Measurements from ENCODE around the gene COX19. TPM values are rescaled to one million over a fixed set of nuclear protein-coding genes. Genes with fewer than 3 reads are reported as not detected.

COX19 gene
- total and polyA plus RNA-seq, 2 donors (not counting 1 experiment from before 2014, with no cell fraction given): 4.3 to 11.7 TPM

- H3K27me3 ChIP-seq (ENCODE audit: control insufficient read depth, insufficient read depth, low read length): peaks cover 5% of the 10 kb centered on the region
- TF ChIP-seq CTCF (conservative IDR thresholded peaks at IDR 0.05 in 1 of 2, IDR thresholded peaks at IDR 0.05 in 1 of 2; ENCODE audit: low read depth in 1 of 2, low read length in 2 of 2): no peak
- TF ChIP-seq EZH2 (IDR thresholded peaks at IDR 0.05; ENCODE audit: low read length, missing control alignments): no peak
- DNase-seq (ENCODE audit: low read depth in 2 of 2): no peak
- H4K20me1 ChIP-seq (ENCODE audit: control insufficient read depth, extremely low read depth, insufficient read depth, low read length): no peaks in the 10 kb centered on the region
- no peaks in the 10 kb centered on the region for H3K36me3 ChIP-seq (ENCODE audit: control insufficient read depth, insufficient read depth, low read length)
- H3K4me3 ChIP-seq (replicated peaks in 1 of 4; ENCODE audit: control extremely low read depth in 1 of 4, insufficient read depth in 1 of 4, low read depth in 3 of 4, low read length in 4 of 4): no peak overlapping the region
- H2AFZ ChIP-seq (ENCODE audit: low read length): no peak overlapping the region
- H3K9me3 ChIP-seq (ENCODE audit: control insufficient read depth, insufficient read depth, low read depth, low read length): no peaks in the 10 kb centered on the region
- H3K4me2 ChIP-seq (ENCODE audit: extremely low read depth, insufficient read depth, low read length): no peak overlapping the region
- H3K79me2 ChIP-seq (ENCODE audit: control insufficient read depth, insufficient read depth, low read length): no peaks in the 10 kb centered on the region
- no peaks in the 10 kb centered on the region for H3K4me1 ChIP-seq (ENCODE audit: control insufficient read depth, extremely low read depth, insufficient read depth, low read length)
- H3K27ac ChIP-seq (ENCODE audit: insufficient read depth, low read length): no peak overlapping the region
- H3K9ac ChIP-seq (ENCODE audit: insufficient read depth, low read length): no peak overlapping the region
Measured at GRCh38 chr7:949021-949934, 26.1 kb downstream of the COX19 start.

- Histone ChIP-seq H3K4me3 (replicated peaks in 1 of 4; ENCODE audit: control extremely low read depth in 1 of 4, insufficient read depth in 1 of 4, low read depth in 3 of 4, low read length in 4 of 4) (no peak overlapping the region), H4K20me1 (ENCODE audit: control insufficient read depth, extremely low read depth, insufficient read depth, low read length) (no peaks in the 10 kb centered on the region), H3K27ac (ENCODE audit: insufficient read depth, low read length) (no peak overlapping the region), H2AFZ (ENCODE audit: low read length) (no peak overlapping the region), H3K79me2 (ENCODE audit: control insufficient read depth, insufficient read depth, low read length) (no peaks in the 10 kb centered on the region), H3K27me3 (ENCODE audit: control insufficient read depth, insufficient read depth, low read length) (no peaks in the 10 kb centered on the region), H3K36me3 (ENCODE audit: control insufficient read depth, insufficient read depth, low read length) (no peaks in the 10 kb centered on the region), H3K4me2 (ENCODE audit: extremely low read depth, insufficient read depth, low read length) (no peak overlapping the region), H3K4me1 (ENCODE audit: control insufficient read depth, extremely low read depth, insufficient read depth, low read length) (no peaks in the 10 kb centered on the region), H3K9ac (ENCODE audit: insufficient read depth, low read length) (no peak overlapping the region), H3K9me3 (ENCODE audit: control insufficient read depth, insufficient read depth, low read depth, low read length) (no peaks in the 10 kb centered on the region)
- DNase-seq (ENCODE audit: low read depth in 2 of 2): no peak
- no peak for TF ChIP-seq CTCF (conservative IDR thresholded peaks at IDR 0.05 in 1 of 2, IDR thresholded peaks at IDR 0.05 in 1 of 2; ENCODE audit: low read depth in 1 of 2, low read length in 2 of 2)
Measured at GRCh38 chr7:947391-948210, 27.7 kb downstream of the COX19 start.

DNA sequence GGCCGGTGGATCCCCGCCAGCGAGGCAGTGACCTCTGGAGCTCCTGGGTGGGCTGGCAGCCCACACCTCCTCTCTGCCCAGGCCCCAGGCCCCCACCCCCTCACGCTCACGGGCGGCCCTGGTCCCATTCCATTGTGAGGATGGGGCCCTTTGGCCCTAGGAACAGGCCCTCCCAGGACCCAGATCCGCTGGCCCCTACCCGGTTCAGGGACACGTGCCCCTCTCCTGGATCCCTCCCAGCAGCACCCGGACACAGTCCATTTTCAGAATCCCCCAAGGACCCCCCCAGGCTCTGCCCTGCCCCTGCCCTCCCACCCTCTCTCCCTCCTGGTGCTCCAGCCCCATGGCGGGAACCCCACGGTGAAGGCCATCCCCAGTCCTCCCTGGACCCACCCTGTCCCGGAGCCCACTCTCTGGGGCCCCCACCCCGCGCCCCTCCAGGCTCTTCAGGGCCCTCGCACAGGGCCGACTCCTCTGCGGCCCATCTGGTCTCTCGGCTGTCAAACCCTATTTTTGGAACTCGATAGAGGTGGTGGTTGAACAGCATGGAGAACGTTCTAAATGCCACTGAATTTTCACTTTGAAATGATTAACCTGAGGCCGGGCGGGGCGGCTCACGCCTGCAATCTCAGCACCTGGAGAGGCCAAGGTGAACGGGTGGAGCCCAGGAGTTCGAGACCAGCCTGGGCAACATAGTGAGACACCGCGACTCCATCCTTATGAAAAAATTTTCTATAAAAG is 28.9 kb downstream of the COX19 start:
- no peak overlapping the region for H2AFZ ChIP-seq (ENCODE audit: low read length)
- no peaks in the 10 kb centered on the region for H3K9me3 ChIP-seq (ENCODE audit: control insufficient read depth, insufficient read depth, low read depth, low read length)
- H3K27ac ChIP-seq (ENCODE audit: insufficient read depth, low read length): no peak overlapping the region
- no peaks in the 10 kb centered on the region for H3K36me3 ChIP-seq (ENCODE audit: control insufficient read depth, insufficient read depth, low read length)
- no peak overlapping the region for H3K9ac ChIP-seq (ENCODE audit: insufficient read depth, low read length)
- no peak overlapping the region for H3K4me2 ChIP-seq (ENCODE audit: extremely low read depth, insufficient read depth, low read length)
- no peaks in the 10 kb centered on the region for H3K27me3 ChIP-seq (ENCODE audit: control insufficient read depth, insufficient read depth, low read length)
- no peaks in the 10 kb centered on the region for H3K4me1 ChIP-seq (ENCODE audit: control insufficient read depth, extremely low read depth, insufficient read depth, low read length)
- TF ChIP-seq EZH2 (IDR thresholded peaks at IDR 0.05; ENCODE audit: low read length, missing control alignments) (no peak), CTCF (conservative IDR thresholded peaks at IDR 0.05 in 1 of 2, IDR thresholded peaks at IDR 0.05 in 1 of 2; ENCODE audit: low read depth in 1 of 2, low read length in 2 of 2) (no peak)
- DNase-seq (ENCODE audit: low read depth in 2 of 2): no peak
- H4K20me1 ChIP-seq (ENCODE audit: control insufficient read depth, extremely low read depth, insufficient read depth, low read length): no peaks in the 10 kb centered on the region
- no peak overlapping the region for H3K4me3 ChIP-seq (replicated peaks in 1 of 4; ENCODE audit: control extremely low read depth in 1 of 4, insufficient read depth in 1 of 4, low read depth in 3 of 4, low read length in 4 of 4)
- H3K79me2 ChIP-seq (ENCODE audit: control insufficient read depth, insufficient read depth, low read length): no peaks in the 10 kb centered on the region

All from fibroblast of lung (primary cell).